Measurements from ENCODE around the gene PCSK9.

Gene PCSK9

GRCh38 chr1:55060133-55060999 lies 21.0 kb downstream of the PCSK9 start:
- DNase-seq, result peak; percentile 45

GRCh38 chr1:55061000-55061705 lies 21.8 kb downstream of the PCSK9 start:
- DNase-seq, result no peak

- DNase-seq, result no peak
Observed at GRCh38 chr1:55061706-55062321, 22.5 kb downstream of the PCSK9 start.

- DNase-seq, result no peak
Observed at GRCh38 chr1:55062801-55063576, 23.6 kb downstream of the PCSK9 start.

- DNase-seq, result no peak
Observed at GRCh38 chr1:55063577-55063942, 24.2 kb downstream of the PCSK9 start.

- no peak for DNase-seq
Observed at GRCh38 chr1:55064071-55064581, 24.8 kb downstream of the PCSK9 start.

- peak; percentile 31 for DNase-seq
Observed at GRCh38 chr1:55064861-55065263, 25.5 kb downstream of the PCSK9 start.

GRCh38 chr1:55065648-55066047 lies 26.3 kb downstream of the PCSK9 start:
- DNase-seq, result no peak

- no peak for DNase-seq
Observed at GRCh38 chr1:55067022-55067778, 27.9 kb downstream of the PCSK9 start.

GRCh38 chr1:55067914-55068313 lies 28.6 kb downstream of the PCSK9 start:
- no peak for DNase-seq

GRCh38 chr1:55068638-55069037 lies 29.3 kb downstream of the PCSK9 start:
- no peak for DNase-seq

GRCh38 chr1:55069280-55069679 lies 29.9 kb downstream of the PCSK9 start:
- no peak for DNase-seq

GRCh38 chr1:55070293-55071164 lies 31.2 kb downstream of the PCSK9 start:
- no peak for DNase-seq

- peak; percentile 53 for DNase-seq
Observed at GRCh38 chr1:55071477-55071876, 32.1 kb downstream of the PCSK9 start.

- no peak for DNase-seq
Observed at GRCh38 chr1:55073187-55073916, 34.0 kb downstream of the PCSK9 start.

GRCh38 chr1:55074455-55074854 lies 35.1 kb downstream of the PCSK9 start:
- no peak for DNase-seq

GRCh38 chr1:55076356-55076755 lies 37.0 kb downstream of the PCSK9 start:
- no peak for DNase-seq

GRCh38 chr1:55078470-55078869 lies 39.1 kb downstream of the PCSK9 start:
- no peak for DNase-seq

GRCh38 chr1:55079651-55080050 lies 40.3 kb downstream of the PCSK9 start:
- DNase-seq, result no peak

Data from fibroblast of skin of scalp (primary cell).